ENCODE data around the gene OTOG. TPM values are rescaled to one million over a fixed set of nuclear protein-coding genes. Genes with fewer than 3 reads are reported as not detected.

OTOG gene
- total and polyA plus RNA-seq, 2 of the 8 experiments (the other 6 are each of a cell fraction or from before 2014, with no cell fraction given) = 0.41 to 1.5 TPM

DNA sequence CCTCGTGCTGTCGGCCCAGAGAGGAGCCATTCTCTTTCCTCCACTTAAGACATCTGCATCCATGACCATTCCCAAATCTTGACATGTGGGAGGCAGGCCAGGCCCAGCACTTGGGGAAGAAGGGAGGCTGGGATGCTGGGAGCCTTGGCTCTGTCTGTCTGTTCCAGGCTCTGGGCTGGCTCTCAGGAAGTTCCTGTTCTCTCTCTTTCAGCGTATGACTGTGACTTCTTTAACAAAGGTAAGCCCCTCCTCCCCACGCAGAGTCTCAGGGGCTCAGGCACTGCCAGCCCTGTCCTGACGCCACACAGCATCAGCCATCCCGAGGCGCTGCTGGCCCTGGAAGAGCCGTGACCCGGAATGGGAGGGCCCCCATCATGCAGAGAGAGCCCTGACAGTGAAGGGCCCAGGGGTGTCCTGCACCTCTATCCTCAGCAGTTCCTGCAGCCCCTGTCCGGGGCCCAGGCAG, 52.4 kb downstream of the OTOG start:
- DNase-seq (ENCODE audit: low read depth in 1 of 2, low spot score in 2 of 2) (no peak), FAIRE-seq (no peak)
- Histone ChIP-seq H3K9ac (replicated peaks in 1 of 4; ENCODE audit: extremely low read depth in 1 of 4, low read depth in 3 of 4, low read length in 3 of 4) (no peak overlapping the region), H4K8ac (ENCODE audit: extremely low read depth, insufficient read depth, low read length) (no peak overlapping the region), H2BK5ac (ENCODE audit: low read depth, low read length) (no peak overlapping the region), H3K9me3 (ENCODE audit: insufficient read depth in 2 of 2, low read depth in 1 of 2, low read length in 1 of 2) (no peaks in the 10 kb centered on the region), H2BK120ac (replicated peaks; ENCODE audit: low read depth, low read length) (no peak overlapping the region), H3K36me3 (ENCODE audit: control insufficient read depth in 2 of 4, insufficient read depth in 4 of 4, low read length in 3 of 4) (no peaks in the 10 kb centered on the region), H3K56ac (replicated peaks; ENCODE audit: insufficient read length, low read depth, low read length) (no peak overlapping the region), H4K91ac (replicated peaks; ENCODE audit: insufficient read length, low read length) (no peak overlapping the region), H3K79me1 (ENCODE audit: low read depth, low read length) (no peaks in the 10 kb centered on the region), H4K20me1 (replicated peaks in 1 of 2; ENCODE audit: control insufficient read depth in 1 of 2, insufficient read depth in 2 of 2, low read length in 2 of 2) (peaks cover 0 to 2% of the 10 kb centered on the region in 2 experiments), H2BK20ac (ENCODE audit: low read length) (no peak overlapping the region), H2AFZ (ENCODE audit: low read length) (no peak overlapping the region), H3K27me3 (replicated peaks in 1 of 4; ENCODE audit: control insufficient read depth in 3 of 4, extremely low read depth in 1 of 4, insufficient read depth in 3 of 4, low read length in 3 of 4) (peaks cover 0 to 10% (median 4%) of the 10 kb centered on the region in 4 experiments; a peak in 2 of 7 replicates), H3K27ac (ENCODE audit: low read depth, low read length) (no peak overlapping the region), H3K4ac (replicated peaks; ENCODE audit: insufficient read length, low read depth, low read length) (no peak overlapping the region), H3K4me2 (ENCODE audit: insufficient read depth in 1 of 2, low read depth in 2 of 2, low read length in 2 of 2) (no peak overlapping the region), H3K23me2 (ENCODE audit: low read depth, low read length) (no peaks in the 10 kb centered on the region; the same call in 1 of the 2 replicates), H4K5ac (ENCODE audit: insufficient read length, low read depth, low read length) (no peak overlapping the region), H2BK12ac (ENCODE audit: low read depth, low read length) (no peak overlapping the region), H2AK5ac (ENCODE audit: low read depth, low read length) (no peak overlapping the region), H3K79me2 (ENCODE audit: control insufficient read depth in 1 of 2, insufficient read depth in 2 of 2, low read length in 2 of 2) (no peaks in the 10 kb centered on the region), H3K4me3 (ENCODE audit: extremely low read depth in 1 of 4, insufficient read depth in 2 of 4, low read depth in 3 of 4, low read length in 4 of 4) (no peak overlapping the region), H2BK15ac (ENCODE audit: low read length) (no peak overlapping the region), H3K4me1 (replicated peaks in 1 of 4; ENCODE audit: control insufficient read depth in 3 of 4, insufficient read depth in 4 of 4, low read length in 3 of 4) (peaks cover 0 to 4% (median 2%) of the 10 kb centered on the region in 4 experiments; a peak in 3 of 7 replicates), H3K18ac (ENCODE audit: extremely low read depth, low read length) (no peak overlapping the region), H3K23ac (ENCODE audit: insufficient read length) (no peak overlapping the region), H3K14ac (ENCODE audit: insufficient read length) (no peak overlapping the region)
- ChIA-PET POLR2A (ENCODE audit: partially characterized antibody) (interaction anchor here (2.2 kb wide), 1 partner anchor 119 kb away, joined by 5 read pairs; the partner anchor contains the start of gene MYOD1), CTCF (ENCODE audit: partially characterized antibody) (interaction anchor here (0.9 to 12.8 kb wide), 35 partner anchors 8 to 381 kb away, joined by 3 to 165 read pairs (median 5); partner anchors contain the start of genes KCNC1 and MYOD1)
- 80% methylated on average over 10 of the region's 10 CpGs; no CpG with 5 or more reads in 1 of the 2 experiments for WGBS, 2 experiments (ENCODE audit: extremely low coverage in 1 of 2, insufficient coverage in 1 of 2, insufficient read length in 1 of 2, insufficient replicate concordance in 2 of 2, low coverage in 1 of 2, low lambda C conversion rate in 2 of 2, missing lambda C conversion rate in 1 of 2)
- TF ChIP-seq GTF2F1 (IDR thresholded peaks at IDR 0.05; ENCODE audit: borderline replicate concordance, low read depth, low read length) (no peak), SRF (IDR thresholded peaks at IDR 0.05; ENCODE audit: low read depth, low read length) (no peak), BRCA1 (IDR thresholded peaks at IDR 0.05; ENCODE audit: low read depth, low read length) (no peak), MAFK (IDR thresholded peaks at IDR 0.05; ENCODE audit: low read depth, low read length) (no peak), RBBP5 (IDR thresholded peaks at IDR 0.05; ENCODE audit: borderline replicate concordance, low read depth, low read length) (no peak), CBX8 (IDR thresholded peaks at IDR 0.05; ENCODE audit: borderline replicate concordance, low read depth, low read length) (no peak), POLR2AphosphoS5 (IDR thresholded peaks at IDR 0.05; ENCODE audit: low read depth, low read length) (no peak), JUN (IDR thresholded peaks at IDR 0.05; ENCODE audit: low read depth, low read length) (no peak), NRF1 (IDR thresholded peaks at IDR 0.05; ENCODE audit: low read depth, low read length) (no peak), SIN3A (conservative IDR thresholded peaks at IDR 0.05 in 1 of 2, IDR thresholded peaks at IDR 0.05 in 1 of 2; ENCODE audit: low read depth in 1 of 2, low read length in 2 of 2) (no peak)
- TF ChIP-seq, protein P1, sequence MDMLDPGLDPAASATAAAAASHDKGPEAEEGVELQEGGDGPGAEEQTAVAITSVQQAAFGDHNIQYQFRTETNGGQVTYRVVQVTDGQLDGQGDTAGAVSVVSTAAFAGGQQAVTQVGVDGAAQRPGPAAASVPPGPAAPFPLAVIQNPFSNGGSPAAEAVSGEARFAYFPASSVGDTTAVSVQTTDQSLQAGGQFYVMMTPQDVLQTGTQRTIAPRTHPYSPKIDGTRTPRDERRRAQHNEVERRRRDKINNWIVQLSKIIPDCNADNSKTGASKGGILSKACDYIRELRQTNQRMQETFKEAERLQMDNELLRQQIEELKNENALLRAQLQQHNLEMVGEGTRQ (IDR thresholded peaks at IDR 0.05; ENCODE audit: low read length) = no peak
- TF ChIP-seq, protein P2, sequence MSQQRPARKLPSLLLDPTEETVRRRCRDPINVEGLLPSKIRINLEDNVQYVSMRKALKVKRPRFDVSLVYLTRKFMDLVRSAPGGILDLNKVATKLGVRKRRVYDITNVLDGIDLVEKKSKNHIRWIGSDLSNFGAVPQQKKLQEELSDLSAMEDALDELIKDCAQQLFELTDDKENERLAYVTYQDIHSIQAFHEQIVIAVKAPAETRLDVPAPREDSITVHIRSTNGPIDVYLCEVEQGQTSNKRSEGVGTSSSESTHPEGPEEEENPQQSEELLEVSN (IDR thresholded peaks at IDR 0.05) = no peak; the same call in 1 of the 2 replicates
